GM19395 (cell line): ENCODE measurements around the gene IARS1.

Experiments used
- ATAC-seq: cut with Tn5 transposase; IDR thresholded peaks from one replicate; pipeline ENCODE4 v1.9.1; 2021; ENCODE audit warnings: mild to moderate bottlenecking, moderate library complexity; ENCODE audit not compliant: unreplicated experiment

Gene IARS1

DNA sequence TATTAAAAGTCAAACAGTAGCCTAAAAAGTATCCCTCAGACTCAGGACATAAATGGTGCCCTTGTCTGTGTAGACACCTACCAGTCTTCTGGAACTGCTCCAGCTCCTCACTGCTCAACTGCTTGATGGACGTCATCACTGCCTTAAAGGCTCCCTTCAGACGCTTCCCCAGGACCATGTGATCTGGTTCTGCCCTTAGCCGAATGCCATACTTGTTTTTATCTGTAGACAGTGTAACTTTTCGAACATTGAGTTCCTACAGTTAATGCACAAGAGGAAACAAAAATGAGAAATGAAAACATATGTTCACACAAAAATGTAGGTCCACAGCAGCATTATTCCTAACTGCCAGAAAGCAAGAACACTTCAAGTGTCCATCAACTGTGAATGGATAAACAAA, 46.2 kb downstream of the IARS1 start:
- ATAC-seq, result no peak

DNA sequence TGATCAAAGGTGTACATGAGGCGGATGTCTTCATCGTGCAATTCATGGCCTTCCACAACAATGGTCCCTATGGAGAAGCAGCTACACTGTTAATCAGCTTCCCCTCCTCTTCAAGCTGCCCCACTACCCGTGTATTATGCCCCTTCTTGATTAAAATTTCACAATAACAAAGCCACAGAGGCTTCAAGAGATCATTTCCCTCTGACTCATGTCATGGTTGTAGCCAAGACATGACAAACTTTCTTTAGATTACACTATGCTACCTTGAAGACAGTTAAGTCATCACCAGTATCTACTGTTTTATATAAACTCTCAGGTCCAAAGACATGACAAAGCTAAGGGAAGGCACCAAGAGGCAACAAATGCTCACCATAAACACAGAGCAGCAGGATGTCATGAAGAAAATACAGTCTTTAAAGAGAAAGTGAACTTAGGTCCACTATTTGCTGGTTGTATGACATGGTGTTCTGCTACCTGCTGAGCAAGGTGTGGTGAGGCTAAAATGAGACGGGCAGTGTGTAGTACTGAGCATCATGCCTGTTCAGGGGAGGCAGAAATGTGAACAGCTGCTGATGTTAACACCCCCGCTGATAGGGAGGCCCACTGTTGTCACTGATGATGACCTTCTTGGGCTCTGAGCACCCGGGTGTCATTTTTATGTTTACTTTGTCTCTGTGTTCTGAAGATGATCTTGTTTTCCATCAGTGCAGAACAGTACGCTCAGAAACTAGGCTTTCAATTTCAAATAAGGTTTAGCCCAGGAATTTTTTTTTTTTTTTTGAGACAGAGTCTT, 48.3 kb downstream of the IARS1 start:
- ATAC-seq, result no peak
